K562 (cell line): ENCODE data around the gene HEPHL1. TPM values are rescaled to one million over a fixed set of nuclear protein-coding genes. Genes with fewer than 3 reads are reported as not detected.

Experiments
- AFF1 ChIP-seq, 2 experiments: fragments of 450-650 bp; IDR thresholded peaks; 2 replicates each; pipeline ENCODE4 v1.6.1; 2018; ENCODE audit warnings: mild to moderate bottlenecking in 2 of 2, low read depth in 1 of 2; ENCODE audit not compliant: partially characterized antibody in 2 of 2
- C11orf30 ChIP-seq: fragments of 450-650 bp; IDR thresholded peaks from 2 replicates; pipeline ENCODE4 v1.6.1; 2016; ENCODE audit warnings: low read depth, mild to moderate bottlenecking
- FOS ChIP-seq: IDR thresholded peaks from 3 replicates; pipeline ENCODE4 v1.6.1; 2011; ENCODE audit not compliant: insufficient read length; ENCODE audit errors: extremely low read depth
- IRF2 ChIP-seq: sonication (generic); formaldehyde crosslinking; IDR thresholded peaks from 2 replicates; pipeline ENCODE4 v1.8.1; 2022; ENCODE audit warnings: mild to moderate bottlenecking, missing genetic modification reagents
- JUND ChIP-seq, 2 experiments: IDR thresholded peaks; 2 replicates in 1 of 2; 3 replicates in 1 of 2; pipeline ENCODE4 v1.6.1; 2011; ENCODE audit warnings: borderline replicate concordance in 2 of 2, low read depth in 2 of 2, low read length in 2 of 2, improper control_type of control experiment in 1 of 2, missing biosample characterization in 1 of 2, missing genetic modification characterization in 1 of 2, missing genetic modification reagents in 1 of 2
- KAT8 ChIP-seq: fragments of 450-650 bp; IDR thresholded peaks from 2 replicates; pipeline ENCODE4 v1.6.1; 2016; ENCODE audit warnings: low read depth, mild to moderate bottlenecking
- MCM2 ChIP-seq: fragments of 450-650 bp; IDR thresholded peaks from 2 replicates; pipeline ENCODE4 v1.6.1; 2017; ENCODE audit warnings: low read depth, mild to moderate bottlenecking
- POLR3A ChIP-seq: IDR thresholded peaks from 2 replicates; pipeline ENCODE4 v1.6.1; 2011; ENCODE audit warnings: borderline replicate concordance, mild to moderate bottlenecking, moderate library complexity; ENCODE audit not compliant: insufficient read length, insufficient read depth; ENCODE audit errors: extremely low read depth
- SMARCE1 ChIP-seq: fragments of 450-650 bp; IDR thresholded peaks from 2 replicates; pipeline ENCODE4 v1.7.1; 2016; ENCODE audit warnings: mild to moderate bottlenecking
- ZKSCAN1 ChIP-seq: fragments of 150-350 bp; IDR thresholded peaks from 2 replicates; pipeline ENCODE4 v1.6.1; 2016; ENCODE audit warnings: low read depth, low read length
- ZKSCAN3 ChIP-seq: fragments of 250-450 bp; sonication (Bioruptor Pico); IDR thresholded peaks from 2 replicates; pipeline ENCODE4 v1.4.0; 2020
- ZNF436 ChIP-seq: fragments of 250-450, 450-650 bp; sonication (Bioruptor Pico); formaldehyde crosslinking; IDR thresholded peaks from 2 replicates; pipeline ENCODE4 v1.7.0; 2020; ENCODE audit warnings: mild to moderate bottlenecking
- ZNF644 ChIP-seq: fragments of 200-800 bp; sonication (Bioruptor generic); IDR thresholded peaks from 2 replicates; pipeline ENCODE4 v1.6.1; 2016; ENCODE audit warnings: low read depth, missing genetic modification characterization, missing compliant biosample characterization
- ZNF740 ChIP-seq, 3 experiments: fragments of 200-800 bp in 1 of 3; sonication (Bioruptor generic) in 1 of 3; sonication (generic) in 1 of 3; formaldehyde crosslinking in 1 of 3; IDR thresholded peaks; 2 replicates each; pipeline versions ENCODE4 v1.6.1 to v1.8.0; 2016 to 2022; ENCODE audit warnings: mild to moderate bottlenecking in 2 of 3, missing compliant biosample characterization in 2 of 3, missing genetic modification characterization in 2 of 3, missing genetic modification reagents in 1 of 3
- polyA plus RNA-seq, 8 experiments: library from polyadenylated mRNA; depleted of rRNA in 4 of 8; stranded (reverse) in 5 of 8; unstranded in 3 of 8; fragments of >200 nt; fragmentation: Nextera tagmentation in 2 of 8; fragmentation: Illumina TruSeq in 1 of 8; extraction: Ambion mirVana in 2 of 8; extraction: Trizol in 1 of 8; gene quantifications; 2 replicates each; pipeline versions ENCODE4 v1.2.1 to v1.2.3, GENCODE V29; 2011 to 2014; ENCODE audit warnings: inconsistent platforms in 1 of 8, missing spikeins in 1 of 8
- total RNA-seq, 7 experiments: library from RNA; depleted of rRNA in 6 of 7; stranded (reverse); fragments of >200 nt in 6 of 7; fragmentation: Illumina TruSeq in 2 of 7; extraction: Trizol in 2 of 7; gene quantifications; 2 replicates each; pipeline versions ENCODE4 v1.2.1 to v1.2.3, GENCODE V29; 2011 to 2021; ENCODE audit warnings: low replicate concordance in 1 of 7
- TF ChIP-seq, protein P1 (sequence below): fragments of 250-450 bp; sonication (Bioruptor Pico); IDR thresholded peaks from 2 replicates; pipeline ENCODE4 v1.8.0; 2021; ENCODE audit warnings: moderate library complexity, mild to moderate bottlenecking, inconsistent platforms
- TF ChIP-seq, protein P2 (sequence below): fragments of 250-450 bp; sonication (Bioruptor Pico); IDR thresholded peaks from 2 replicates; pipeline ENCODE4 v1.5.0; 2020; ENCODE audit warnings: mild to moderate bottlenecking, borderline replicate concordance
- TF ChIP-seq, protein P3 (sequence below): fragments of 450-650 bp; IDR thresholded peaks from 2 replicates; pipeline ENCODE4 v1.6.1; 2016; ENCODE audit warnings: borderline replicate concordance

Gene HEPHL1
- total and polyA plus RNA-seq, 9 of the 15 experiments (the other 6 are each of a cell fraction or from before 2014, with no cell fraction given) = 0.01 TPM; not detected in 8

DNA sequence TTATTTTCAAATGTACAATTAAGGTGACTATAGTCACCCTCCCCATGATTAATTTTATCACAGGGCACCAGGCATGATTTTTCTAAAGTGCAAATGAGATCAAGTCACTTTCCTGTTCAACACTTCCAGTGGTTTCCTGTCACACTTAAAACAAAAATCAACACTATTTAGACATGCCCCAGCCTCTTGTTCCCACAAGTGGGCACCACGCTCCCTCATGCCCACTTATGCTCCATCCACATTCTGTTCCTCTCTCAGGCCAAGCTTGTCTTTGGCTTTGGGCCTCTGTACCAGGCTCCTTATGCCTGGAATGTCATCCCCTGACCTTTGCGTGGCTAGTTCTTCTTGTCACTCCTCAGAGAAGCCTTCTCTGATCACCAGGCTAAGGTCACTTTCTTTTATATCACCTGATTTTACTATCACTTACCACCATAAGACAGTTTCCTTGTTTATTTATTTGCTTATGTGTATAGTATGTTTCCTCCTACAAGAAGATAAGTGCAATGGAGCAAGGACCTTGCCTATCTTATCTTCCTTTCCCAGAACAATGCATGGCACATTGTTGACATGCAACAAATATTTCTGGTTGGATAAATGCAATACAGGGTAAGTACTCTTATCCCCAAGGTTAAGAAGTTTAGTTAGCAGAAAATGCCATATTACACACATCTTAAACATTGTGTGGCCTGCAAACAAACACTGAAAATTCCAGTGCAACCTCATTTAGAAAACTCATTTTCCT, 56.6 kb downstream of the HEPHL1 start (continued):
- TF ChIP-seq SMARCE1 (peak; percentile 67; the same call in 1 of the 2 replicates), ZKSCAN3 (CRISPR knock-in tag) (no peak), ZNF740 (CRISPR knock-in tag; IDR thresholded peaks at IDR 0.05) (no peak), ZNF740 (tag; IDR thresholded peaks at IDR 0.05) (no peak), C11orf30 (no peak), KAT8 (no peak), MCM2 (no peak), POLR3A (no peak), JUND (IDR thresholded peaks at IDR 0.05; ENCODE audit: borderline replicate concordance, low read depth, low read length) (0 out of 2 replicates have a peak, but pooled peaks have one; percentile 10), JUND (tag; IDR thresholded peaks at IDR 0.05; ENCODE audit: borderline replicate concordance, low read depth, low read length) (no peak), ZNF436 (CRISPR knock-in tag) (no peak), FOS (no peak), AFF1 (IDR thresholded peaks at IDR 0.05; ENCODE audit: low read depth in 1 of 2, partially characterized antibody in 2 of 2) (no peak), ZNF644 (tag) (no peak), ZKSCAN1 (no peak), IRF2 (CRISPR knock-in tag) (no peak)
- TF ChIP-seq, protein P1, sequence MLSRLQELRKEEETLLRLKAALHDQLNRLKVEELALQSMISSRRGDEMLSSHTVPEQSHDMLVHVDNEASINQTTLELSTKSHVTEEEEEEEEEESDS (CRISPR knock-in tag) = no peak
- TF ChIP-seq, protein P2, sequence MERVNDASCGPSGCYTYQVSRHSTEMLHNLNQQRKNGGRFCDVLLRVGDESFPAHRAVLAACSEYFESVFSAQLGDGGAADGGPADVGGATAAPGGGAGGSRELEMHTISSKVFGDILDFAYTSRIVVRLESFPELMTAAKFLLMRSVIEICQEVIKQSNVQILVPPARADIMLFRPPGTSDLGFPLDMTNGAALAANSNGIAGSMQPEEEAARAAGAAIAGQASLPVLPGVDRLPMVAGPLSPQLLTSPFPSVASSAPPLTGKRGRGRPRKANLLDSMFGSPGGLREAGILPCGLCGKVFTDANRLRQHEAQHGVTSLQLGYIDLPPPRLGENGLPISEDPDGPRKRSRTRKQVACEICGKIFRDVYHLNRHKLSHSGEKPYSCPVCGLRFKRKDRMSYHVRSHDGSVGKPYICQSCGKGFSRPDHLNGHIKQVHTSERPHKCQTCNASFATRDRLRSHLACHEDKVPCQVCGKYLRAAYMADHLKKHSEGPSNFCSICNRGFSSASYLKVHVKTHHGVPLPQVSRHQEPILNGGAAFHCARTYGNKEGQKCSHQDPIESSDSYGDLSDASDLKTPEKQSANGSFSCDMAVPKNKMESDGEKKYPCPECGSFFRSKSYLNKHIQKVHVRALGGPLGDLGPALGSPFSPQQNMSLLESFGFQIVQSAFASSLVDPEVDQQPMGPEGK (CRISPR knock-in tag) = no peak
- TF ChIP-seq, protein P3, sequence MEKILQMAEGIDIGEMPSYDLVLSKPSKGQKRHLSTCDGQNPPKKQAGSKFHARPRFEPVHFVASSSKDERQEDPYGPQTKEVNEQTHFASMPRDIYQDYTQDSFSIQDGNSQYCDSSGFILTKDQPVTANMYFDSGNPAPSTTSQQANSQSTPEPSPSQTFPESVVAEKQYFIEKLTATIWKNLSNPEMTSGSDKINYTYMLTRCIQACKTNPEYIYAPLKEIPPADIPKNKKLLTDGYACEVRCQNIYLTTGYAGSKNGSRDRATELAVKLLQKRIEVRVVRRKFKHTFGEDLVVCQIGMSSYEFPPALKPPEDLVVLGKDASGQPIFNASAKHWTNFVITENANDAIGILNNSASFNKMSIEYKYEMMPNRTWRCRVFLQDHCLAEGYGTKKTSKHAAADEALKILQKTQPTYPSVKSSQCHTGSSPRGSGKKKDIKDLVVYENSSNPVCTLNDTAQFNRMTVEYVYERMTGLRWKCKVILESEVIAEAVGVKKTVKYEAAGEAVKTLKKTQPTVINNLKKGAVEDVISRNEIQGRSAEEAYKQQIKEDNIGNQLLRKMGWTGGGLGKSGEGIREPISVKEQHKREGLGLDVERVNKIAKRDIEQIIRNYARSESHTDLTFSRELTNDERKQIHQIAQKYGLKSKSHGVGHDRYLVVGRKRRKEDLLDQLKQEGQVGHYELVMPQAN = no peak
